Measurements from ENCODE around the gene PCLO. TPM values are rescaled to one million over a fixed set of nuclear protein-coding genes. Genes with fewer than 3 reads are reported as not detected.

The PCLO gene
- total and polyA plus RNA-seq, 9 of the 15 experiments (the other 6 are each of a cell fraction or from before 2014, with no cell fraction given): under 0.01 to 0.01 TPM; not detected in 7

DNA sequence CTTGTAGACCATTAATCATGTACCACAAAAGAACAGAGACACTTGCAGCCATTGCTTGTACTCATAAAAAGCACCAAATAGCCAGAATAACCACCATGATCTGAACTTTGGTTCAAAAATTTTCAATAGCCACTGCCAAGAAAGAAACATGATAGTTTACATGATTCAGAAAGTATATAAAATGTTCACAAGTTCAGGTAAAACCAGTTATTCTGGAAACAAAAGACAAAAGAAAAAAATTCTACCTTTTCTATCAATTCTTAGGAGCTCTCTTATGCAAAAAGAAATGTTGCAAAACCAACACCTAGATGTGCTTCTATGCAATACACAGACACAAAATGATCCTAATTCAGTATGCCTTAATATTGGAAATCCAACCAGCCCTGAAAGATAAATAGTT, 108.7 kb downstream of the PCLO start (continued):
- TF ChIP-seq, protein P1, sequence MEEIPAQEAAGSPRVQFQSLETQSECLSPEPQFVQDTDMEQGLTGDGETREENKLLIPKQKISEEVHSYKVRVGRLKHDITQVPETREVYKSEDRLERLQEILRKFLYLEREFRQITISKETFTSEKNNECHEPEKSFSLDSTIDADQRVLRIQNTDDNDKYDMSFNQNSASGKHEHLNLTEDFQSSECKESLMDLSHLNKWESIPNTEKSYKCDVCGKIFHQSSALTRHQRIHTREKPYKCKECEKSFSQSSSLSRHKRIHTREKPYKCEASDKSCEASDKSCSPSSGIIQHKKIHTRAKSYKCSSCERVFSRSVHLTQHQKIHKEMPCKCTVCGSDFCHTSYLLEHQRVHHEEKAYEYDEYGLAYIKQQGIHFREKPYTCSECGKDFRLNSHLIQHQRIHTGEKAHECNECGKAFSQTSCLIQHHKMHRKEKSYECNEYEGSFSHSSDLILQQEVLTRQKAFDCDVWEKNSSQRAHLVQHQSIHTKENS (CRISPR knock-in tag; IDR thresholded peaks at IDR 0.05): no peak
- TF ChIP-seq KDM2B (CRISPR knock-in tag; IDR thresholded peaks at IDR 0.05) (no peak), BCOR (IDR thresholded peaks at IDR 0.05) (no peak), TEAD2 (tag; IDR thresholded peaks at IDR 0.05) (no peak), BRD4 (IDR thresholded peaks at IDR 0.05) (no peak)
- TF ChIP-seq, protein P2, sequence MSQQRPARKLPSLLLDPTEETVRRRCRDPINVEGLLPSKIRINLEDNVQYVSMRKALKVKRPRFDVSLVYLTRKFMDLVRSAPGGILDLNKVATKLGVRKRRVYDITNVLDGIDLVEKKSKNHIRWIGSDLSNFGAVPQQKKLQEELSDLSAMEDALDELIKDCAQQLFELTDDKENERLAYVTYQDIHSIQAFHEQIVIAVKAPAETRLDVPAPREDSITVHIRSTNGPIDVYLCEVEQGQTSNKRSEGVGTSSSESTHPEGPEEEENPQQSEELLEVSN (IDR thresholded peaks at IDR 0.05; ENCODE audit: borderline replicate concordance in 1 of 2, extremely low read depth in 1 of 2, insufficient read depth in 1 of 2, insufficient read length in 1 of 2, low read depth in 1 of 2, low read length in 1 of 2, poor library complexity in 1 of 2, severe bottlenecking in 1 of 2): no peak

DNA sequence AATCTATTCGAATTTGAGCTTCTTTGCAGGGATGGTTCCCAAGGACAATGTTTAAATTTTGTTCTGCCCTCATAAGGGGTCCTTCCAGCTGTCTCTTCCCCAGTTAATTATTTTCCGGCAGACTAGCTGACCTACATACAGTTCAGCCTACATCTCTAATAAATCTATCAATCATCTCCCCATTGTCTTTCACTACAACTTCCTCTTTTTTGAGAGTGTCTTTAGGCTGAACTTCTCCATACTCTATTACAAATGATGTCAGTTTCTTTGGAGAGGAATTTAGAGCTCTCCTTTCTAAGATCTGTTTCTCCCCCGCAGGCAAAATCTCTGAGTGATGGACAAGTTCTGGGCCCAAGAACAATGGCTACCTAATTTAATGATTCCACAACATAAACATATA, 122.2 kb downstream of the PCLO start:
- H2AFZ ChIP-seq (ENCODE audit: low read depth, low read length): no peak overlapping the region
- DNase-seq (ENCODE audit: extremely low read depth in 1 of 4, low spot score in 3 of 4) (no peak), ATAC-seq (no peak), FAIRE-seq (no peak)
- BruUV-seq (replicated peaks): no TSS peak
- WGBS (ENCODE audit: insufficient coverage, low coverage, missing lambda C conversion rate): 4% methylated on average over 3 of the region's 3 CpGs
- no peak overlapping the region for H3K4me3 ChIP-seq
- H3K36me3 ChIP-seq (ENCODE audit: control insufficient read depth, insufficient read depth, low read length): no peaks in the 10 kb centered on the region
- CTCF ChIA-PET (ENCODE audit: low intra/inter-chr PET ratio): no interaction called here
- intact Hi-C loops (cut with micrococcal nuclease): no loop called here
- no peaks in the 10 kb centered on the region for H3K27me3 ChIP-seq (ENCODE audit: control insufficient read depth in 2 of 2, insufficient read depth in 2 of 2, low read length in 2 of 2)
- no peaks in the 10 kb centered on the region for H3K4me1 ChIP-seq (replicated peaks in 1 of 2; ENCODE audit: control insufficient read depth in 2 of 2, insufficient read depth in 2 of 2, low read length in 2 of 2)
- in situ Hi-C loops (cut with MboI): no loop called here
- no peak overlapping the region for H3K27ac ChIP-seq (ENCODE audit: extremely low read depth, low read depth, low read length)
- TF ChIP-seq RBBP5 (IDR thresholded peaks at IDR 0.05; ENCODE audit: borderline replicate concordance, insufficient read depth, low read length, poor library complexity, severe bottlenecking) (no peak), TRIM28 (IDR thresholded peaks at IDR 0.05) (no peak), FOXA3 (CRISPR knock-in tag; conservative IDR thresholded peaks at IDR 0.05 in 1 of 2, IDR thresholded peaks at IDR 0.05 in 1 of 2) (no peak), BRF1 (IDR thresholded peaks at IDR 0.05; ENCODE audit: borderline replicate concordance, extremely low read depth, insufficient read length) (no peak), GABPA (tag; conservative IDR thresholded peaks at IDR 0.05; ENCODE audit: low read depth) (no peak), BHLHE40 (IDR thresholded peaks at IDR 0.05; ENCODE audit: low read length) (no peak), U2AF2 (optimal IDR thresholded peaks at IDR 0.05; ENCODE audit: low read depth, low read length) (no peak), DMBX1 (CRISPR knock-in tag; IDR thresholded peaks at IDR 0.05; ENCODE audit: borderline replicate concordance) (no peak), POLR2H (tag; IDR thresholded peaks at IDR 0.05; ENCODE audit: low read depth) (no peak)
- H3K4me2 ChIP-seq (ENCODE audit: insufficient read depth, low read length): no peak overlapping the region
- H3K9ac ChIP-seq (ENCODE audit: insufficient read depth in 1 of 2, low read depth in 2 of 2, low read length in 2 of 2): no peak overlapping the region
- POLR2A ChIA-PET: no interaction called here
- H3K9me3 ChIP-seq (replicated peaks; ENCODE audit: control insufficient read depth, insufficient read depth, low read depth, low read length): no peaks in the 10 kb centered on the region
- no peaks in the 10 kb centered on the region for H4K20me1 ChIP-seq (replicated peaks; ENCODE audit: control insufficient read depth, insufficient read depth, low read length)
- H3K9me1 ChIP-seq (ENCODE audit: control insufficient read depth, insufficient read depth, low read length): no peaks in the 10 kb centered on the region
- no peaks in the 10 kb centered on the region for H3K79me2 ChIP-seq (ENCODE audit: control insufficient read depth, insufficient read depth, low read length)
